Nucleus accumbens (tissue), 56 donors: ENCODE measurements around the gene TEC.
"Not testable (repeated sequence)": the region's sequence is repeated elsewhere in the genome, so short reads cannot be mapped to it uniquely, and the experiment has no call there.

Experiments used
- DNase-seq, 56 donors: peaks; one replicate each; lab custom pipeline; 2025; lab: John Stamatoyannopoulos, UW

Gene TEC

GRCh38 chr4:48243887-48244286 lies 25.8 kb downstream of the TEC start:
- DNase-seq: no peak

GRCh38 chr4:48243429-48243828 lies 26.2 kb downstream of the TEC start:
- no peak for DNase-seq

GRCh38 chr4:48242511-48243195 lies 27.0 kb downstream of the TEC start:
- DNase-seq: no peak

- DNase-seq: no peak
Observed at GRCh38 chr4:48241731-48242130, 27.9 kb downstream of the TEC start.

GRCh38 chr4:48237996-48238645 lies 31.5 kb downstream of the TEC start:
- DNase-seq: no peak

- DNase-seq: no peak
Observed at GRCh38 chr4:48235050-48235449, 34.6 kb downstream of the TEC start.

GRCh38 chr4:48234575-48234974 lies 35.1 kb downstream of the TEC start:
- no peak for DNase-seq

- no peak for DNase-seq
Observed at GRCh38 chr4:48228949-48229348, 40.7 kb downstream of the TEC start.

- DNase-seq: no peak
Observed at GRCh38 chr4:48227662-48228061, 42.0 kb downstream of the TEC start.

GRCh38 chr4:48226199-48226598 lies 43.4 kb downstream of the TEC start:
- no peak for DNase-seq

- DNase-seq: no peak
Observed at GRCh38 chr4:48225368-48226141, 44.1 kb downstream of the TEC start.

GRCh38 chr4:48224606-48225005 lies 45.0 kb downstream of the TEC start:
- no peak for DNase-seq

- DNase-seq: no peak
Observed at GRCh38 chr4:48223633-48224295, 45.9 kb downstream of the TEC start.

- no peak for DNase-seq
Observed at GRCh38 chr4:48222491-48222890, 47.1 kb downstream of the TEC start.

- DNase-seq: not testable (repeated sequence)
Observed at GRCh38 chr4:48219430-48219829, 50.2 kb downstream of the TEC start.

GRCh38 chr4:48216563-48216962 lies 53.1 kb downstream of the TEC start:
- no peak for DNase-seq

GRCh38 chr4:48215977-48216376 lies 53.7 kb downstream of the TEC start:
- DNase-seq: no peak

- no peak for DNase-seq
Observed at GRCh38 chr4:48212165-48212564, 57.5 kb downstream of the TEC start.

- DNase-seq: no peak
Observed at GRCh38 chr4:48210966-48211328, 58.7 kb downstream of the TEC start.

- no peak for DNase-seq
Observed at GRCh38 chr4:48205626-48206025, 64.0 kb downstream of the TEC start.

GRCh38 chr4:48205107-48205506 lies 64.5 kb downstream of the TEC start:
- DNase-seq: no peak
